ENCODE data around the gene KLHL29.

DNA sequence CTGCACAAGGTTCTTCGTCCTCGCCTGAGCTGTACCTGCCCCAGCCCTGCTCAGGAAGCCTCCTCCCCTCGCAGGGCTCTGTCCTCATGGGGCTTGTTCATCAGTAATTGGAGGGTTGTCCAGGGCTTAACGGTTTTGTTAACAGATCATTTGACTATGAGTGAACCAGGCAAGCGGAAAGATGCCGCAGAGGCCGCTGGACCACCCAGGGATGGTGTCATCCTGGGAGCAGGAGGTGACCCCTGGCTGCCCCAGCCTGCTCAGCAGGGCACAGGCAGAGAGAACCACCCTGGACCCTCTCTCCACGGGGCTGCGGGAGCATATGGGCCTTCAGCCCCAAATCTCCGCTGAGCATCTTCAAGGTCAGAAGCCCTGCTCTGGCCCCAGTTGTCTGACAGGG lies 264.3 kb downstream of the KLHL29 start:
- TF ChIP-seq POLR2AphosphoS5 (IDR thresholded peaks at IDR 0.05; ENCODE audit: insufficient read depth, low read depth, low read length) (no peak), FOS (IDR thresholded peaks at IDR 0.05; ENCODE audit: borderline replicate concordance, insufficient read depth, low read length) (no peak), EZH2 (IDR thresholded peaks at IDR 0.05; ENCODE audit: borderline replicate concordance, low read depth, low read length, severe bottlenecking) (no peak), JUN (IDR thresholded peaks at IDR 0.05; ENCODE audit: borderline replicate concordance, insufficient read depth, insufficient read length, low read depth) (no peak), POLR2A (IDR thresholded peaks at IDR 0.05; ENCODE audit: low read depth, low read length) (no peak), MYC (IDR thresholded peaks at IDR 0.05; ENCODE audit: low read depth, low read length) (no peak)
- TF ChIP-seq, protein P1, sequence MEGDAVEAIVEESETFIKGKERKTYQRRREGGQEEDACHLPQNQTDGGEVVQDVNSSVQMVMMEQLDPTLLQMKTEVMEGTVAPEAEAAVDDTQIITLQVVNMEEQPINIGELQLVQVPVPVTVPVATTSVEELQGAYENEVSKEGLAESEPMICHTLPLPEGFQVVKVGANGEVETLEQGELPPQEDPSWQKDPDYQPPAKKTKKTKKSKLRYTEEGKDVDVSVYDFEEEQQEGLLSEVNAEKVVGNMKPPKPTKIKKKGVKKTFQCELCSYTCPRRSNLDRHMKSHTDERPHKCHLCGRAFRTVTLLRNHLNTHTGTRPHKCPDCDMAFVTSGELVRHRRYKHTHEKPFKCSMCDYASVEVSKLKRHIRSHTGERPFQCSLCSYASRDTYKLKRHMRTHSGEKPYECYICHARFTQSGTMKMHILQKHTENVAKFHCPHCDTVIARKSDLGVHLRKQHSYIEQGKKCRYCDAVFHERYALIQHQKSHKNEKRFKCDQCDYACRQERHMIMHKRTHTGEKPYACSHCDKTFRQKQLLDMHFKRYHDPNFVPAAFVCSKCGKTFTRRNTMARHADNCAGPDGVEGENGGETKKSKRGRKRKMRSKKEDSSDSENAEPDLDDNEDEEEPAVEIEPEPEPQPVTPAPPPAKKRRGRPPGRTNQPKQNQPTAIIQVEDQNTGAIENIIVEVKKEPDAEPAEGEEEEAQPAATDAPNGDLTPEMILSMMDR (IDR thresholded peaks at IDR 0.05; ENCODE audit: extremely low read depth in 1 of 2, insufficient read depth in 1 of 2, low read depth in 1 of 2, low read length in 2 of 2): no peak

All from endothelial cell of umbilical vein (primary cell).